Right lobe of liver (tissue), 6 donors: ENCODE measurements around the gene MAMSTR. TPM values are rescaled to one million over a fixed set of nuclear protein-coding genes. Genes with fewer than 3 reads are reported as not detected.
A peak's percentile ranks its signal among the peaks of the same experiment; 100 is the strongest.

ENCODE experiments used
- ATAC-seq, 4 donors: fragments of 200-7000 bp; cut with Tn5 transposase; one replicate each; pipeline ENCODE4 v1.9.1; 2020; ENCODE audit warnings: mild to moderate bottlenecking in 4 of 4, moderate library complexity in 4 of 4
- DNase-seq, 3 donors: peaks; one replicate each; pipeline ENCODE4 v3.0.0-alpha.2; 2020
- H3K27ac ChIP-seq, 3 donors: fragments of 200-600 bp; one replicate each; pipeline ENCODE4 v1.8.0; 2022
- H3K27me3 ChIP-seq, 2 donors: fragments of 200-600 bp; one replicate each; pipeline ENCODE4 v1.8.0; 2022
- H3K36me3 ChIP-seq, 4 donors: fragments of 200-600 bp; sonication (generic) in 1 of 4; one replicate each; pipeline versions ENCODE4 v1.5.1 to v1.8.0; 2017 to 2022; ENCODE audit warnings: control low read depth in 1 of 4
- H3K4me1 ChIP-seq, 4 donors: fragments of 200-600 bp; sonication (generic) in 1 of 4; one replicate each; pipeline versions ENCODE4 v1.5.1 to v1.8.0; 2017 to 2022; ENCODE audit warnings: control low read depth in 1 of 4
- H3K4me3 ChIP-seq, 3 donors: fragments of 200-600 bp; one replicate each; pipeline ENCODE4 v1.8.0; 2022
- H3K9me3 ChIP-seq, 4 donors: fragments of 200-600 bp; sonication (generic) in 1 of 4; one replicate each; pipeline versions ENCODE4 v1.5.1 to v1.8.0; 2017 to 2022; ENCODE audit warnings: control low read depth in 1 of 4
- CTCF ChIP-seq, 4 donors: fragments of 200-600 bp in 3 of 4; fragments of 450-650 bp in 1 of 4; IDR thresholded peaks; one replicate each; pipeline versions ENCODE4 v1.5.1 to v1.8.0; 2016 to 2022; ENCODE audit warnings: antibody characterized with exemption in 4 of 4, mild to moderate bottlenecking in 2 of 4
- POLR2A ChIP-seq: fragments of 450-650 bp; IDR thresholded peaks from one replicate; pipeline ENCODE4 v1.6.1; 2017; ENCODE audit warnings: antibody characterized with exemption, mild to moderate bottlenecking
- WGBS: methylation state at CpG from one replicate; pipeline ENCODE4 v1.1.6; 2018; ENCODE audit warnings: low coverage, low lambda C conversion rate; ENCODE audit not compliant: insufficient coverage; ENCODE audit errors: missing lambda C conversion rate; 5-methylcytosine and 5-hydroxymethylcytosine counted together
- intact Hi-C, 2 donors: fragments of 100-400 bp; cut with DNase I; formaldehyde crosslinking; loops; one replicate each; pipeline versions ENCODE4 v1.11.2 to v1.14.1; 2022
- total RNA-seq, 6 experiments: library from RNA; depleted of rRNA in 2 of 6; stranded (reverse); fragments of >200 nt in 2 of 6; fragmentation: NEBNext Ultra II Directional in 3 of 6; extraction: Animal tissue kit (Norgen Biotek cat#: 25700) in 3 of 6; gene quantifications; one replicate each; pipeline versions ENCODE4 v1.1.0 to v1.2.4, GENCODE V29; 2016 to 2023
- donor health status: DM: no; HTN: yes; CAD: no.
- donor health status: DM: no; HTN: no; CAD: no.
- donor health status: DM: no; HTN: no; CAD: no.
- donor health status: DM: no; HTN: yes; CAD: no.
- donor health status: DM: no; HTN: yes; CAD: no.

Gene MAMSTR
- total RNA-seq, 6 experiments from 2014 or later: 0.22 to 0.37 (median 0.24) TPM; not detected in 1

GRCh38 chr19:48756212-48756611, 36.7 kb upstream of the MAMSTR start:
- Histone ChIP-seq H3K9me3 (no peaks in the 10 kb centered on the region), H3K4me1 (peaks cover 0 to 21% (median 8%) of the 10 kb centered on the region in 4 donors), H3K4me3 (peak overlapping the region in 2 of 3 donors; percentile 16 to 59), H3K27ac (peak overlapping the region in 1 of 3 donors; percentile 70), H3K27me3 (no peaks in the 10 kb centered on the region), H3K36me3 (peaks cover 0 to 11% (median 0%) of the 10 kb centered on the region in 4 donors)
- intact Hi-C loops: no loop called here
- 20% methylated on average over 8 of the region's 11 CpGs for WGBS
- DNase-seq (no peak), ATAC-seq (peak in 1 of 4 donors; percentile 3)
- TF ChIP-seq POLR2A: peak; percentile 11
- no peak for TF ChIP-seq CTCF (IDR thresholded peaks at IDR 0.05)

- intact Hi-C loops: no loop called here
- TF ChIP-seq CTCF (IDR thresholded peaks at IDR 0.05): no peak
- peak; percentile 95 for TF ChIP-seq POLR2A
- 26% methylated on average over 4 of the region's 5 CpGs for WGBS
- no peaks in the 10 kb centered on the region for H3K27me3 ChIP-seq
- peak overlapping the region in 1 of 3 donors; percentile 70 for H3K27ac ChIP-seq
- ATAC-seq (peak; percentile 57 to 75 (median 68)), DNase-seq (peak; percentile 43 to 73 (median 70))
- H3K4me3 ChIP-seq: peak overlapping the region in 2 of 3 donors; percentile 16 to 59
- peaks cover 0 to 21% (median 8%) of the 10 kb centered on the region in 4 donors for H3K4me1 ChIP-seq
- peaks cover 0 to 11% (median 0%) of the 10 kb centered on the region in 4 donors for H3K36me3 ChIP-seq
- no peaks in the 10 kb centered on the region for H3K9me3 ChIP-seq
These were observed 36.3 kb upstream of the MAMSTR start for GRCh38 chr19:48755787-48756186.

GRCh38 chr19:48755084-48755641, 35.6 kb upstream of the MAMSTR start, which contains the start of gene FGF21:
FGF21 (plus strand) TSS chr19:48755524; CDS start chr19:48756237, 713 bp downstream.
- DNase-seq (peak in 1 of 3 donors; percentile 48), ATAC-seq (peak; percentile 24 to 73 (median 28))
- peak within 1 kb of the TSS in 2 of 3 donors; percentile 24 to 70 for H3K27ac ChIP-seq
- peaks cover 0 to 11% (median 0%) of the 10 kb centered on the region in 4 donors for H3K36me3 ChIP-seq
- H3K9me3 ChIP-seq: no peaks in the 10 kb centered on the region
- intact Hi-C loops: no loop called here
- WGBS: no CpG with 5 or more reads among the region's 4 CpGs
- TF ChIP-seq CTCF (IDR thresholded peaks at IDR 0.05) (no peak), POLR2A (no peak)
- peaks cover 0 to 21% (median 8%) of the 10 kb centered on the region in 4 donors for H3K4me1 ChIP-seq
- H3K4me3 ChIP-seq: peak within 1 kb of the TSS in 2 of 3 donors; percentile 16 to 59
- H3K27me3 ChIP-seq: no peaks in the 10 kb centered on the region

- 21% methylated on average over 8 of the region's 73 CpGs for WGBS
- TF ChIP-seq CTCF (IDR thresholded peaks at IDR 0.05) (no peak), POLR2A (peak; percentile 14)
- Histone ChIP-seq H3K27ac (peak within 1 kb of the TSS; percentile 19 to 41 (median 36)), H3K27me3 (no peaks in the 10 kb centered on the region), H3K4me1 (peaks cover 0 to 17% (median 4%) of the 10 kb centered on the region in 4 donors), H3K9me3 (no peaks in the 10 kb centered on the region), H3K36me3 (no peaks in the 10 kb centered on the region), H3K4me3 (peak within 1 kb of the TSS; percentile 22 to 35 (median 26))
- ATAC-seq: peak; percentile 28 to 65 (median 62)
- intact Hi-C loops: no loop called here
- DNase-seq: peak in 2 of 3 donors; percentile 59 to 74
These were observed 33.2 kb upstream of the MAMSTR start, which contains the start of gene FUT1 for GRCh38 chr19:48752496-48753365. FUT1 (minus strand) TSS chr19:48752641; CDS start chr19:48751281, 1,360 bp downstream.
